Liver (tissue), 9 donors: Measurements from ENCODE around the gene MEI4. TPM values are rescaled to one million over a fixed set of nuclear protein-coding genes. Genes with fewer than 3 reads are reported as not detected.

Experiments used
- DNase-seq: peaks from one replicate; pipeline ENCODE4 v3.0.0-alpha.2; 2017; ENCODE audit warnings: low spot score
- H3K27ac ChIP-seq, 2 donors: one replicate each; pipeline ENCODE4 v1.7.0; 2013; ENCODE audit warnings: inconsistent platforms in 2 of 2, low read length in 2 of 2, control low read depth in 1 of 2, low read depth in 1 of 2, mild to moderate bottlenecking in 1 of 2
- H3K27me3 ChIP-seq, 4 donors: one replicate each; pipeline versions ENCODE4 v1.6.1 to v1.7.0; 2013; ENCODE audit warnings: low read length in 3 of 4, inconsistent platforms in 1 of 4, mild to moderate bottlenecking in 1 of 4, moderate library complexity in 1 of 4; ENCODE audit not compliant: control insufficient read depth in 4 of 4, insufficient read depth in 4 of 4
- H3K36me3 ChIP-seq, 4 donors: one replicate each; pipeline versions ENCODE4 v1.6.1 to v1.7.0; 2013; ENCODE audit warnings: low read length in 3 of 4, mild to moderate bottlenecking in 3 of 4, low read depth in 1 of 4, moderate library complexity in 1 of 4; ENCODE audit not compliant: control insufficient read depth in 4 of 4, insufficient read depth in 3 of 4
- H3K4me1 ChIP-seq, 4 donors: one replicate each; pipeline versions ENCODE4 v1.6.1 to v1.7.0; 2013; ENCODE audit warnings: low read length in 3 of 4, mild to moderate bottlenecking in 3 of 4, moderate library complexity in 1 of 4; ENCODE audit not compliant: control insufficient read depth in 4 of 4, insufficient read depth in 4 of 4
- H3K4me3 ChIP-seq, 3 donors: one replicate each; pipeline versions ENCODE4 v1.6.1 to v1.7.0; 2013; ENCODE audit warnings: low read length in 3 of 3, control low read depth in 1 of 3, low read depth in 1 of 3, mild to moderate bottlenecking in 1 of 3
- H3K9ac ChIP-seq, 2 donors: one replicate each; pipeline ENCODE4 v1.7.0; 2013; ENCODE audit warnings: low read length in 2 of 2, mild to moderate bottlenecking in 2 of 2, moderate library complexity in 2 of 2, control low read depth in 1 of 2, low read depth in 1 of 2
- H3K9me3 ChIP-seq, 4 donors: one replicate each; pipeline versions ENCODE4 v1.6.1 to v1.7.0; 2013; ENCODE audit warnings: low read length in 3 of 4; ENCODE audit not compliant: control insufficient read depth in 4 of 4
- ATF3 ChIP-seq: IDR thresholded peaks from 2 replicates; pipeline ENCODE4 v1.6.1; 2016; ENCODE audit warnings: antibody characterized with exemption
- CTCF ChIP-seq: fragments of 150-350 bp; IDR thresholded peaks from 2 replicates; pipeline ENCODE4 v1.5.1; 2017; ENCODE audit warnings: improper control_type of control experiment, low read depth, low read length; ENCODE audit not compliant: missing input control
- EGR1 ChIP-seq, 2 donors: IDR thresholded peaks; 2 replicates each; pipeline ENCODE4 v1.6.1; 2016 to 2018; ENCODE audit warnings: antibody characterized with exemption in 2 of 2, low read depth in 2 of 2
- FOXA1 ChIP-seq: IDR thresholded peaks from 2 replicates; pipeline ENCODE4 v1.6.1; 2016; ENCODE audit warnings: antibody characterized with exemption
- FOXA2 ChIP-seq: IDR thresholded peaks from 2 replicates; pipeline ENCODE4 v1.6.1; 2016; ENCODE audit warnings: antibody characterized with exemption
- GABPA ChIP-seq, 2 donors: IDR thresholded peaks in 1 of 2; conservative IDR thresholded peaks in 1 of 2; 2 replicates each; pipeline ENCODE4 v1.6.1; 2016; ENCODE audit warnings: antibody characterized with exemption in 2 of 2, mild to moderate bottlenecking in 1 of 2, moderate library complexity in 1 of 2
- HNF4G ChIP-seq: IDR thresholded peaks from 2 replicates; pipeline ENCODE4 v1.6.1; 2016; ENCODE audit warnings: antibody characterized with exemption
- JUND ChIP-seq, 2 donors: IDR thresholded peaks; 2 replicates each; pipeline ENCODE4 v1.6.1; 2016; ENCODE audit warnings: antibody characterized with exemption in 2 of 2
- NR2F2 ChIP-seq: IDR thresholded peaks from 2 replicates; pipeline ENCODE4 v1.6.1; 2016; ENCODE audit warnings: antibody characterized with exemption
- RAD21 ChIP-seq, 2 donors: IDR thresholded peaks; 2 replicates each; pipeline ENCODE4 v1.6.1; 2016; ENCODE audit warnings: antibody characterized with exemption in 2 of 2, mild to moderate bottlenecking in 2 of 2
- REST ChIP-seq: IDR thresholded peaks from 2 replicates; pipeline ENCODE4 v1.6.1; 2016; ENCODE audit warnings: antibody characterized with exemption, mild to moderate bottlenecking
- RXRA ChIP-seq, 2 donors: IDR thresholded peaks; 2 replicates each; pipeline ENCODE4 v1.6.1; 2017 to 2018; ENCODE audit warnings: antibody characterized with exemption in 2 of 2, mild to moderate bottlenecking in 1 of 2
- SP1 ChIP-seq: IDR thresholded peaks from 2 replicates; pipeline ENCODE4 v1.6.1; 2018; ENCODE audit warnings: antibody characterized with exemption, mild to moderate bottlenecking
- TAF1 ChIP-seq: conservative IDR thresholded peaks from 2 replicates; pipeline ENCODE4 v1.6.1; 2016; ENCODE audit warnings: antibody characterized with exemption, mild to moderate bottlenecking
- WGBS: extraction: QIAGEN DNeasy Blood & Tissue Kit; methylation state at CpG from one replicate; pipeline ENCODE4 v1.1.7; 2013; 5-methylcytosine and 5-hydroxymethylcytosine counted together
- polyA plus RNA-seq, 2 donors: library from polyadenylated mRNA; stranded (reverse) in 1 of 2; unstranded in 1 of 2; fragments of 200-250 nt in 1 of 2; fragments of >200 nt in 1 of 2; fragmentation: Nextera tagmentation in 1 of 2; extraction: Ambion mirVana in 1 of 2; gene quantifications; one replicate each; pipeline versions ENCODE4 v1.2.1 to v1.2.3, GENCODE V29; 2013 to 2015
- total RNA-seq, 2 donors: library from RNA; depleted of rRNA; stranded (reverse); fragments of >200 nt; gene quantifications; one replicate each; pipeline ENCODE4 v1.2.3, GENCODE V29; 2014
- donor health status: healthy.
- donor health status: healthy.
- donor health status: healthy.
- donor health status: healthy.
- donor health status: healthy.

MEI4 gene
- total and polyA plus RNA-seq, 4 donors = 0.36 to 0.84 (median 0.42) TPM

- Histone ChIP-seq H3K9me3 (peaks cover 0 to 5% (median 3%) of the 10 kb centered on the region in 4 donors), H3K36me3 (no peaks in the 10 kb centered on the region), H3K4me3 (no peak overlapping the region), H3K4me1 (peaks cover 0 to 3% (median 0%) of the 10 kb centered on the region in 4 donors), H3K9ac (no peak overlapping the region), H3K27me3 (no peaks in the 10 kb centered on the region), H3K27ac (no peak overlapping the region)
- TF ChIP-seq GABPA (IDR thresholded peaks at IDR 0.05 in 1 of 2, conservative IDR thresholded peaks at IDR 0.05 in 1 of 2) (no peak), RXRA (IDR thresholded peaks at IDR 0.05) (peak in 1 of 2 donors; percentile 52), FOXA2 (peak; percentile 22)
- no peak for DNase-seq
- 58% methylated on average over 2 of the region's 2 CpGs for WGBS
Measured at GRCh38 chr6:77619114-77619513, 33.7 kb upstream of the MEI4 start.

- Histone ChIP-seq H3K27ac (no peak overlapping the region), H3K36me3 (no peaks in the 10 kb centered on the region), H3K27me3 (no peaks in the 10 kb centered on the region), H3K9ac (no peak overlapping the region), H3K4me3 (no peak overlapping the region), H3K9me3 (peaks cover 0 to 5% (median 3%) of the 10 kb centered on the region in 4 donors), H3K4me1 (peaks cover 0 to 3% (median 0%) of the 10 kb centered on the region in 4 donors)
- 87% methylated on average over 1 of the region's 1 CpG for WGBS
- TF ChIP-seq SP1 (no peak), CTCF (peak; percentile 45), RAD21 (IDR thresholded peaks at IDR 0.05) (peak; percentile 58 to 69)
- DNase-seq = no peak
Measured at GRCh38 chr6:77620278-77620882, 32.5 kb upstream of the MEI4 start.

- H3K9me3 ChIP-seq = no peaks in the 10 kb centered on the region
- H3K4me1 ChIP-seq = no peaks in the 10 kb centered on the region
- no peak for DNase-seq
- no peak overlapping the region for H3K9ac ChIP-seq
- H3K27me3 ChIP-seq = no peaks in the 10 kb centered on the region
- TF ChIP-seq TAF1 (no peak), EGR1 (IDR thresholded peaks at IDR 0.05; ENCODE audit: low read depth in 2 of 2) (no peak), ATF3 (no peak), REST (no peak), JUND (IDR thresholded peaks at IDR 0.05) (no peak), SP1 (no peak), NR2F2 (no peak), HNF4G (no peak), RXRA (IDR thresholded peaks at IDR 0.05) (no peak), FOXA2 (no peak), GABPA (IDR thresholded peaks at IDR 0.05 in 1 of 2, conservative IDR thresholded peaks at IDR 0.05 in 1 of 2) (no peak), FOXA1 (no peak)
- no peak overlapping the region for H3K27ac ChIP-seq
- H3K36me3 ChIP-seq = no peaks in the 10 kb centered on the region
- no peak overlapping the region for H3K4me3 ChIP-seq
- 77% methylated on average over 5 of the region's 5 CpGs for WGBS
Measured at GRCh38 chr6:77624515-77624914, 28.3 kb upstream of the MEI4 start.
